ENCODE data around the gene CELA1.
"Not testable (repeated sequence)": the region's sequence is repeated elsewhere in the genome, so short reads cannot be mapped to it uniquely, and the experiment has no call there.

Gene CELA1

DNA sequence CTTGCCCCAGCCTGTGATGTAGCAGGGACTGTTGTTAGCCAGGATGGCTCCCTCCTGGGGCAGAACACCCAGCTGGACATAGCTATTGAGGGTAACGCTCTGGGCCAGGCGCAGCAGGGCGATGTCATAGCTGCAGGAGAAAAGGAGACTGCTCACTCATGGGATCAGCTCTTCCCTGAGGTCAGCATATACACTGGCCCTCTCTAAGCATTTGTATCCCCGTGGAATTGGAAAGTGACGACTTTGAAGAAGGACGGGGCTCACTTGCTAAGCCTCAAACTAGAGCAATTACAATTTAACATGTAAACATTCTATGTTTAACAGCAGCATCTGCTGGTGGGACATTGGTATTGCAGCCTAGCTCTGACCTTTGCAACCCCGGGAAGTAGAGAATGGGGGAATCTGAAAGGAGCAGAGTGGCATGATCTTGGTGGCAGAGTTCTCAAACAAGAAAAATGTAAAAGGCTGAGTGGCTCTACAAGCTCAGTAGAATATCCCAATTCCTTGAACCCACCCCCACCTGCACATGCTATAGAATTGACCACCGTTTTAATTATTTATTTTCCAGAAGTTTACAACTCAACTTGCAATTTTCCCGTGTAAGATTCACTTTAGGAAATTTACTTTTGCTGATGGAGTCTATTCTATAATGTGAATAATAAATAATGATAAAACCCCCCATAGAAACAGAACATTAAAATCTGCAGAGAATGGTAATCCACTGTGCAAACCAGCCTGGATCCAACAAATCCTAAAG, 5.0 kb downstream of the CELA1 start:
- DNase-seq = peak; percentile 60

DNA sequence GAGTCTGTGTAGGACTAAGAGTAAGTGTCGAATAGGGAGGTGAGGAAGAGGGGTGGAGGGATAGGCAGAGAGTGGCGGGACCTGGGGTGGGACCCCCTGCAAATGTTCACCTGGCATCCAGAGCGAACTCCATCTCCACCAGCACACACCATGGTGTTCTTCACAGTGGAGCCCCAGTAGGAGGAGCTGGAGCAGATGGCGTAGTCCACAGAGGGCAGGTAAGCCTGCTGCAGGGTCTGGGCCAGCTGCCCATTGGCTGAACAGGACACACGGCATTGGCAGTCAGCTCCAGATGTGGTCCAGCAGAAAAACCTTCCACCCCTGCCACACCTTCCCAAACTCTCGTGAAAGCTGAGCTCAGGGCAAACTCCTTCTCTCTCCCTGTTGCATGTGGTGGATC, 6.7 kb downstream of the CELA1 start:
- DNase-seq = no peak

DNA sequence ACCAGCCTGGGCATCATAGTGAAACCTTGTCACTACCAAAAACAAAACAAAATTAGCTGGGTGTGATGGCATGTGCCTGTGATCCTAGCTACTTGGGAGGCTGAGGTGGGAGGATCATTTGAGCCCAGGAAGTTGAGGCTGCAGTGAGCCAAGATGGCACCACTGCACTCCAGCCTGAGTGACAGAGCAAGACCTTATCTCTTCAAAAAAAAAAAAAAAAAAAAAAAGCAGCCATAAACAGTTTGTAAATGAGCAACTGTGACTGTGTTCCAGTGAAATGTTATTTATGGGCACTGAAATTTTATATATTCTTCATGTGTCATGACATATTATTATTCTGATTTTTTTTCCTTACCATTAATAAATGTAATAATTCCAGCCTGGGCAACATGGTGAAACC, 9.1 kb downstream of the CELA1 start:
- DNase-seq = not testable (repeated sequence)

DNA sequence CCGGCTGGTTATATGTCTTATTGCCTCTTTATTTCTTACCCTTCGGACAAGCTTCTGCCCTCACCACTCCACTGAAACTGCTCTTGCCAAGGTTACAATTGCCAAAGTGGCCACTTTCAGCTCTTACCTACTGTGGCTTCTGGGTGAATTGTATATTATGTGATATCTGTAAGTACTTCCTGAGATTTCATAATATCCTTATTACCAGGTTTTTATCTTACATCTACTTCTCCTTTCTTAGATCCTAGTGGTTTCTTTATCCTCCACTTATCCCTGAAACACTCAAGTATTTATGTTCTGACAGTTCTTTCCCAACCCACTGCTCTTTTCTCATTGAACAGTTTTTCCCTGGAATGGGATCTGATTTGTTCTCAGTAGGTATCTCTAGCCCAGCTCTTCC, 10.5 kb downstream of the CELA1 start:
- DNase-seq = no peak

DNA sequence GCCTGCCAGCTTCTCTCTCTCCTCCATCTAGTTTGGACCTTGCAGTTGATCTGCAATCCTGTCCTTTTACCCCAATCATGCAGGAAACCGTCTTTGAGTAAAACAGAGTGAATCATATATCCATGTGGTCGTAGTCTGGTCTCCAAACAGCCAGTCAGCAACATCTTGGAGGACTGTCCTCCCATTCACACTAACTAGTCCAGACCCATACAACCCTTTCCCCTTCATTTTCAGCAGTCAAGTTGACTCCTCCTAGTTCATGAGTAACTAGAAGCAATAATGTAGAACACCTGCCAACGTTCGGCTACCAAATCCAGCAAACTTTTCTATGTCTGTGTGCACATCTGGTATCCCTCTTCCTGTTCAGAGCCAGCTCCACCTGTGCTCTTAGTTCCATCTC, 11.7 kb downstream of the CELA1 start:
- peak; percentile 15 for DNase-seq

DNA sequence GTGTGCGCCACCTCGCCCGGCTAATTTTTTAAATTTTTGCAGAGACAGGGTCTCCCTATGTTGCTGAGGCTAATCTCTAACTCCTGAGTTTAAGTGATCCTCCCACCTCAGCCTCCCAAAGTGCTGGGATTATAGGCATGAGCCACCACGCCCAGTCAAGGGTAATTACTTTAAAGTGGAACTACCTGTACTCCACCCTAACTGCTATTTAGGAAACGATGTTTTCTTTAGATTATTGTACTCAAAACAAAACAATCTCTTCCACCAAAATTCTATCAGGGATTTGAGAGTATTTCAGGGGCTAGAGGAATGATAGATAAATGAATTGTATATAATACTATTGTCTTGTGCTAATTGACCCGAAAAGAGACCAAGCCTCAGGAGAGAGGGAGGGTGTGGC, 12.9 kb downstream of the CELA1 start:
- DNase-seq = no peak

DNA sequence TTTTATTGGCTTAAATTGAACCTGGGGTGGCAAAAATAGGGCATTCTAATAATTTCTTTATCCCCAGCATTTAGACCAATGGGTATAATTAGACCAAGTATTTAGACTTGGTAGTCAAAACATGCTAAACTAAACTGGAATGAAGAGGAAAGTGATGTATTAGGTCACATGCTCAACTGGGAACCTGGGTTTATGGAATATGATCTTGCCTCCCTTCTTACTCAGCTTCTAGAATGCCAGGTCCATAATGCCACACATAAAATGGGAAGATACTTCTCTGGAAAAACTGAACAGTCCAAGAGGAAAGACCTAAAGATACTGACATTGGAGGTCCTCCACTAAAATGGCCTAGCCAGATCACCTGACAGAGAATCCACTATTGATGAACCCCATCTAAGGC, 16.3 kb downstream of the CELA1 start:
- no peak for DNase-seq

DNA sequence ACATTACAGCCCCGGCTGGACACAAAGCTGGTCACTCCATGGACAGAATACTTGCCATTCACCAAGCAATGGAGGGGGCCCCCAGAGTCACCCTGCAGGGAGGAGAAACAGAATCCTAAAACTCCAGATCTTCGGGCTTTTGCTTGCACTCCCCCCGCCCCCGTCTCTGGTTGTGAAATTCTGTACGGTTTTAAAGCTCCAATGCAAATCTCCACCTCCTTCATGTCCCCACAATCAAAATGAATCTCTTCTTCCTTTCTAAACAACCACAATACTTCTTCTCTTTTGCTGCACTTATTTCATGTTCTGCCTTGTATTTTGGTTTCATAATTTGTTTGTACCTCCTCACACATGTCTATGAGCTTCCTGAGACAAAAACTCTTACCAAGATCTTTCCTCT, 16.7 kb downstream of the CELA1 start:
- DNase-seq = no peak

DNA sequence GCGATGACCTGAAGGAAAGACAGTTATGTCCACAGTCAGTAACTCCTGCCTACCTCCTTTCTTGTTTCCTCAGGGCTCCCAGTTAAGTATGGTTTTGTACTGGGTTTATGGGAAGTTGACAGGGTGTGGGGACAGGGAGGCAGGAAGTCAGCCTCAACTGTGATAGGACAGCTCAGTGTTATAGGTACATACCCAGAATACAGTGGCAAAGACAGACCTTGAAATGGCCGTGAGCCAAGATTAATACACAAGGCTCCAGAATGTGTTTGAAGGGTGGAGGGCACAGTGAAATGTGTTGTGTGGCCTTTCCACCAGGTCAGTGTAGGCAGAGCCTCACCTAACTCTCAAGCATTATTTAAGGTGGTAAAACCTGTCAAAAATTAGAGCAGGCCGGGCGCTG, 17.9 kb downstream of the CELA1 start:
- DNase-seq = no peak

DNA sequence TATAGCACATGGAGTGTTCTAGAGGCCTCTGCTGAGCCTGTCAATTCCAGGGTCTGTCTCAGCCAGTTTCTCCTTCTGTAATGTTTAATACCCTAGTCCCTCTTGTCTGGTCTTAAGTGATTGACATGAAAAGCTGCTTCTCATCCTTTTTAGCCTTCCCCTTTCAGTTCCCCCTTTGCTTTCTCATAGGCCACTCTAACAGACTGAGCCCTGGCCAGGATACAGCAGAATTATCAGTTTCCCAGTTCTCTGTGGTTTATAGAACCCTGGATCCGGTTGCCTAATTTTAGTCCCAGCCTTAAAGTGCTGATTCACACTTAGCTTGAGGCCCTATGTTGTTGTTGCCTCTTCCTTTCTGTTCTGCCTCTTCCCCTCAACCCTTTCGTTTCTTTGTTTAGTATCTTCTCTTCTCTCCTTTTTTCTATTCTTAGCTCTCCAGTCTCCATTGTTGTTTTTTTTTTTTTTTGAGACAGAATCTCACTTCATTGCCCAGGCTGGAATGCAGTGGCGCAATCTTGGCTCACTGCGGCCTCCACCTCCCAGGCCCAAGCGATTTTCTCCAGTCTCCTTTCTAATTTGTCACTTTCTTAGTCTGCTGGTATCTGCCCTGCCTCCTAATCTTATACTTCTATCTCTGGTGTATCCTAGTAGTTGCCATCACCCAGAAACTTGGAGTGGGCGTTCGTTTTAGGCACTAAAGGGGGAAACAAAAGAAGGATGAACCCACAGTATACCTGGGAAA, 19.6 kb downstream of the CELA1 start:
- DNase-seq = peak; percentile 49

DNA sequence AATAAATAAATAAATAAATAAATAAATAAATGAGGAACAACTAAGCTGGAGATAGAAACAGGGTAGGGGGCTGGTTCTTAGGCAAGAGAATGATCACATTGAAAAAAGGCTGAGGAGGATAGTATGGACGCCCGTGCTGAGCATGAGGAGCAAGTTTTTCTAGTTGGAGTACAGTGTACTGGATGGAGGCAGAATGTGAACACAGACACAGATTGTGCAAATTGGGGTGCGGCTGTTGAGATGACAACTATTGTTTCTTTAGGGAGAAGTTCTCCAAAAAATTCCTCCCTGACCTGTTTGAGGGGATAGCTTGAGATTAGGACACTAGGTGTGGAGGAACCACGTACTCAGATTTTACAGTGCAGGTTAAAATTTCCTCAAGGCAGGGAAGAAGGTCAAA, 21.5 kb downstream of the CELA1 start:
- DNase-seq = no peak

DNA sequence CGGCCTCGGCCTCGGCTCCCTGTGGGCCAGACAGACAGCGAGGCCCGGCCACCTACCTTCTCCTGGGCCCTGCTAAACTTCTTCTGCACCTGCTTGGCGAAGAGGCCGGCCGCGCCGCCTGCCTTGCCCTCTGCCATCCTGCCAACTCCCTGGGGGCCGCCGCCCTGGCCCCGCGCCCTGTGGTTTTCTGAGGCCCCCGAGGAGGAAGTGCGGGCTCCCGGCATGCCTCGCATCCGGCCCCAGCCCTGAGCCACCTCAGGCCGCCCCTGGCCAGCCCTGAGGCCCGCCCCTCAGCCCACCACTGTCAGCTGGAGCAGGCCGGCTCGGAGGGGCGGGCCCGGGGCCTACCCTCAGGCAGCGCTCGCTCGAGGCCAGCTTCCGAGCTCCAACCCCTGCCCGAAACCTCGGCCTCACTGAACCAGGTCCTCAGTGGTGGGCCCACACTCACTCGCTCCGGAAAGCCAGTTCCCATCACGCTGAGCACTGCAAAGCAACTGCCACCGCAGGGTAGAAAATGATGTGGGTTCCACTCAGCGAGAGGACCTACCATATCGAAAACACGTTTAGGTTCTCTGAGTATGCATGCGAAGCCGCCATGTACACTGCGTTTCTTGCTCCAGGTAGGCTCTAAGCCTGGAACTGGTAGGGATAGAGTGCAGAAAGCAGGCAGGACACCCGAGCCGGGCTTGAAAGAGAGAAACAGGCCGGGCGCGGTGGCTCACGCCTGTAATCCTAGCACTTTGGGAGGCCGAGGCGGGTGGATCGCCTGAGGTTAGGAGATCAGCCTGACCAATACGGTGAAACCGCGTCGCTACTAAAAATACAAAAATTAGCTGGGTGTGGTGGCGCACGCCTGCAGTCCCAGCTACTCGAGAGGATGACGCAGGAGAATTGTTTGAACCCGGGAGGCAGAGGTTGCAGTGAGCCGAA, 22.2 kb downstream of the CELA1 start, which contains the start of gene BIN2:
BIN2 (minus strand) TSS at position 209 of the 930 bp plus-strand sequence; CDS start at position 137, 72 bp downstream.
- DNase-seq = no peak

DNA sequence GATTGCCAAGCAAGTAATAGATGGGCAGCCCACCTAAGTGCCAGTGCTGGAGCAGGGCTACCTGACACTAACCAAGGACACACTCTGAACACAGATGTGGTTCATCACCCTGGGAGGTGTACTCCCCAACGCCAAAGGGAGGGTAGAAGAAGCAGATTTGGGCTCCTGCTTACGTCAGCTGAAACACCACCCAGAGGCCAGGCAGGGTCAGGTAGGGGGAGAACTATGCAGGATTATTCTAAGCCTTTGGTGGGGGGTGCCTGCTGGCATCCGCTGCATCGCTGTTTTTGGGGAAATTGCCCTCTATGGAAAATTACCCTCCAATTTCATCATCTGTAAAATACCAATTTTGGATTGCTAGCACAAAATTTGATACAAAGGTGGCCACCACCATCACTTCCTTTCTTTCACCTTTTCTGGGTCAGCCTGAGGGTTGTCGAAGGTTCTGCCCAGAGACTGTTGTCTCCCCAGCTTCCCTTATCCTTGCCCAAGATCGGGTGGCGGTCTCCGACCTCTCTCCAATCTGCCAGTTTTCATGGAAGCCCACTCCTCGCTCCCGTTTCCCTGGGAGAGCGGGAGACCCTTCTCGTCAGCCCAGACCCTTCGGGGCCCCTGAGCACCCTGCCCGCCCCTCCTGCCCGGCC, 23.0 kb downstream of the CELA1 start:
- DNase-seq = no peak

DNA sequence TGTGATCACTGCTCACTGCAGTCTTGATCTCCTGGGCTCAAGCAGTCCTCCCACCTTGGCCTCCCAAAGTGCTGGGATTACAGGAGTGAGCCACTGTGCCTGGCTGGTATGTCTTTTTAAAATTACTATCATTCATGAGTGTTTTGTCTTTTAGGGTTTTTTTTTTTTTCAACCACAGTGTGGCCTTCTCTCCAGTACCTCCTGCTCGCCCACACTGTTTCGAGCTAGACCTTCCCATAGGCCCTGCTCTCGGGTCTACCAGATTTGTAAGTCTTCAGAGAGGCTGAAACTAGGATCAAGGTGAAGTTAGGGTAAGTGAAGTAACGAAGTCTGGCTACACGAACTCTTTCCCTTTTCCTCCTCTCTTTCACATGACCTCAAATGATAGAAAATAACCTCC, 24.0 kb downstream of the CELA1 start:
- no peak for DNase-seq

DNA sequence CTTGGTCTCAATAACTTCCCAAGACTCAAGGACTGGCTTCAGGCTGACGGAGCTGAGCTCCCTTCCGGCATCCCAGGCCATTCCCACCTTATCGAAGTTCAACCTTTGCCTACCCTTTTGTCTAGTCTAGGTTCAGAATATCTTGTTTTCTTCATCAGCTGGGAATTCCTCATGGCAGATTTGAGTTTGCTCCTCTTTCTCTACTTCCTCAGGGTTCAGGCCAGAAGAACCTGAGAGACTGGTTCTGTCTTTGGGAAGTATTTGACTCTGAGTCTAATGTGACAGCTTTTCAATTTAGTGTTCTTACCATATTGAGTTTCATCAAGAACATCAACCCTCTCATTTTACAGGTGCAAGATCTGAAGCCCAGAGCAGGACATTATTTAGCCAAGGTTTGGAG, 24.6 kb downstream of the CELA1 start:
- DNase-seq = no peak

DNA sequence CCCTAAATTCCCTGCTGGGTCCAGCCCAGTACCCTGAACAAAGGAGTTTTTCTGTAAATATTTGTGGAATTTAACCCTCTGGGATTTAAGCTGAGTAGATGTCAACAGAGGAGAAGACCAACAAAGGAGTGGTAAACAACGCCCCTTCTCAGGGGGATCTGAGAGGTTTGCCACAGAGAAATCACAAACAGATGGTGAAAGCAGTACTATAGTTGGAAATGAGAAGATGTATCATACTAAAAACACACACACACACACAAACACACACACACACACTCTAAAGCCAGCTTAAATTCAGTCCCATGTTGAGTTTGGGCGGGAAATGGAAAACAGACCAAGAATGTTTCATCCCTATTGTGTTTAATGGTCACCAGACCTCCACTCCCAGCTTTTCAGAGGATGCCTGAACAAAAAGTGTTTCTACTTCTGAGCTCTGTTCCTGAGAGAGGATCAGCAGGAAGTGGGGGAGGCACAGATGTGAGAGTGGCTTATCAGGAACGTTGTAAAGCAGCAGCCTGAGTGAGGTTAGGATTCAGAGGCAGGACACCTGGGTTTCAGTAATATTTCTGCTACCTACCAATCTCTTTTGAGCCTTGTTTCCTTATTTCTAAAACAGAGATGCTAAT, 25.7 kb downstream of the CELA1 start:
- DNase-seq = no peak

DNA sequence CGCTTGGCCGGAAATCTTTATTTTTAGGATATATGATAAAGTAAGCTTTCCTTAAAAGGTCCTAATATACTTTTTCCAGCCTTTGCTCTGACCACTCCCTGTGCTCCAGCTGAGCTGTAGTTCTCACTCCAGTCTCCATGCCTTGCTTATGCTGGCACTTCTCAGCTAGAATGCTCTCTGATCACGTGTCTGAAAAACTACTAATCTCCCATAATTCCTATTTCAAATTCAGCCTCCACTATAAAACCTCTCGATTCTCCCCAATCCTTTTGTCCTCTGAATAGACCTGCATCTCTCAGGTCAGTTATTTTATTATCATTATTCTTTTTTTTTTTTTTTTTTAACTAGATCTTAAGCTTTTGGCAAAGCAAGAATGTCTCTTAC, 26.2 kb downstream of the CELA1 start:
- DNase-seq = no peak

DNA sequence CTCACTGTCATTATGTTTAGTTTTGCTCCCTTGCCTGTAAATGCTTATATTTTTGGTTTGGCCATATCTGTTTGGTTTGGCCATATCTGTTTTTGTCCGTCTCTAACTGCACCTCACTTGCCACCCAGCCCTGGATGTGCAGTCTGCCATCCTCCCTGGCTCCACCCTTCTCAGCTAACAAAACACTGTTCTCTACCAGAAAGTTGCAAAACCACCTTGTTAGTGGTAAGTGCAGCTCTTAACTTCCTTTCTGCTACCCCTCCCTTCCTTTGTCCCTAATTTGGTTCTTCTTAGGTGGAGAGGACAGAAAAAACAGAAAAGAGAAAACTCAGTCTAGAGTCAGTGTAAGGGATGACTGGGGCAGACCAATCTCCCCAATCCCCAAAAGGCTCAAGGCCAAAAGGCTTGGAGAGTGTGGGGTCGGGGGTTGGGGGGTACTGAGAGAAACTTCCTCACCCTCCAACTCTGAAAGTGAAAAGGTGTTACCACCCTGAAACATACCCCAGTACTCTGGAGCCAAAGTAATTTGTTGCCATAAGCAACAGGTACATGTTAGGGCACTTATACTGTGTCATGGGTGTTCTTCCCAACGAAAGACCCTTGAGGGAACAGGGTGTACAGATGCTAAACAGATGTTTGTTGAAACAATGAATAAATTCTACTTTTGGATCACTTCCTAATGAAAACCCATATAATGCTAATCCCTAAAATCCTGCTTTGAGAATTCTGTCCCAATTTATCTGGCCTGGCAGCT, 27.5 kb downstream of the CELA1 start:
- no peak for DNase-seq

DNA sequence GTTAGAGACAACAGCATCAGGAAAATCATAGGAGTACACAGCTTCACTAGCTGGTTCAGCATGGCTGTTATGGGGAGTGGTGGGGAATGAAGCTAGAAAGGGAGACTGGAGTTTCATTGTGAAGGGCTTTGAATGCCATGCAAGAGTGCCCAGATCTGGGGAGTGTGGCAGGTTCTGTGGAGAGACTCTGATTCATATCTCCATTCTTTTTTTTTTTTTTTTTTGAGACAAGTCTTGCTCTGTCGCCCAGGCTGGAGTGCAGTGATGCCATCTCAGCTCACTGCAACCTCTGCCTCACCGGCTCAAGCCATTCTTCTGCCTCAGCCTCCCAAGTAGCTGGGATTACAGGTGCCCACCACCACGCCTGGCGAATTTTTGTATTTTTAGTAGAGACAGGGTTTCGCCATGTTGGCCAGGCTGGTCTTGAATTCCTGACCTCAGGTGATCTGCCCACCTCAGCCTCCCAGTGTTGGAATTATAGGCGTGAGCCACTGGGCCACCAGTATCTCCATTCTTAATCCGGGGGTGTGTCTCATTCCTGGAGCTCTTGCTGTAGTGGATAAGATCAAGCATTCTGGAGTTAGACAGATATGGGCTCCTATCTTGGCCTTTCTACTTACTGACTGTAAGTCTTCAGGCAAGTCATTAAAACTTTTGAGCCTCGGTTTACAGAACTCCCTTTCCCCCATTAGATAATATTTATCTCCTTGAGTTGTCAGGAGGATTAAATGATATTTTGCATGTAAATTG, 28.2 kb downstream of the CELA1 start:
- DNase-seq = not testable (repeated sequence)

DNA sequence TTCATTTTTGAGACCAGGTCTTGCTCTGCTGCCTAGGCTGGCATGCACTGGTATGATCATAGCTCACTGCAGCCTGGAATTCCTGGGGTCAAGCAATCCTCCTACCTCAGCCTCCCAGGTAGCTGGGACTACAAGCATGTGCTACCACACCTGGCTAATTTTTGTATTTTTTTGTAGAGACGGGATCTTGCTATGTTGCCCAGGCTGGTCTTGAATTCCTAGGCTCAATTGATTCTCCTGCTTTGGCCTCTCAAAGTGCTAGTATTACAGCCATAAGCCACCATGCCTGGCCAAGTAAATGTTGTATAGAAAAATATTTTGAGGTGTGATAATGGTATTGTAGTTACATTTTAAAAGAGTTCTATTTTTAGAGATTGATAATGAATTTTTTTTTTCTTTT, 35.1 kb downstream of the CELA1 start:
- DNase-seq = no peak
